Measurements from ENCODE around the gene AQP2. TPM values are rescaled to one million over a fixed set of nuclear protein-coding genes. Genes with fewer than 3 reads are reported as not detected.

Gene AQP2
- total RNA-seq, 1 donor from 2014 or later: not detected

GRCh38 chr12:50006754-50007442 lies 56.4 kb downstream of the AQP2 start:
- DNase-seq: no peak
- H3K27ac ChIP-seq (replicated peaks): no peak overlapping the region
- no peaks in the 10 kb centered on the region for H3K9me3 ChIP-seq (replicated peaks)
- intact Hi-C loops (cut with micrococcal nuclease): no loop called here
- peaks cover 13% of the 10 kb centered on the region for H3K4me1 ChIP-seq
- H3K4me3 ChIP-seq: no peak overlapping the region
- H3K27me3 ChIP-seq (ENCODE audit: low read depth): no peaks in the 10 kb centered on the region
- TF ChIP-seq CTCF (IDR thresholded peaks at IDR 0.05; ENCODE audit: borderline replicate concordance): no peak
- H3K36me3 ChIP-seq: no peaks in the 10 kb centered on the region

Other genes with a start within 250 kb of the AQP2 start
- gene FMNL3, start 243.3 kb upstream of the AQP2 start, total RNA-seq: 10.4 TPM
- 215 TPM for gene TMBIM6, start 209.2 kb upstream of the AQP2 start, total RNA-seq
- 25.5 TPM for gene NCKAP5L, start 122.3 kb upstream of the AQP2 start, total RNA-seq
- 2.9 TPM for gene BCDIN3D, start 107.6 kb upstream of the AQP2 start, total RNA-seq
- 7.4 TPM for gene FAIM2, start 46.8 kb upstream of the AQP2 start, total RNA-seq
- gene AQP5, start 11.1 kb downstream of the AQP2 start, total RNA-seq: 0.41 TPM
- not detected for gene AQP6, start 22.2 kb downstream of the AQP2 start, total RNA-seq
- gene RACGAP1, start 74.8 kb downstream of the AQP2 start, total RNA-seq: 5.4 TPM
- 0.96 TPM for gene ASIC1, start 106.9 kb downstream of the AQP2 start, total RNA-seq
- gene SMARCD1, start 134.6 kb downstream of the AQP2 start, total RNA-seq: 15.4 TPM
- 9.0 TPM for gene GPD1, start 153.3 kb downstream of the AQP2 start, total RNA-seq
- gene COX14, start 161.5 kb downstream of the AQP2 start, total RNA-seq: 195 TPM
- 7.6 TPM for gene CERS5, start 216.6 kb downstream of the AQP2 start, total RNA-seq